GM12872 (cell line): ENCODE measurements around the gene ARHGDIA.

Experiments
- CTCF ChIP-seq: IDR thresholded peaks from 3 replicates; pipeline ENCODE4 v1.5.1; 2011; ENCODE audit warnings: low read depth, mild to moderate bottlenecking, low read length, moderate library complexity; ENCODE audit not compliant: insufficient read depth

Gene ARHGDIA

DNA sequence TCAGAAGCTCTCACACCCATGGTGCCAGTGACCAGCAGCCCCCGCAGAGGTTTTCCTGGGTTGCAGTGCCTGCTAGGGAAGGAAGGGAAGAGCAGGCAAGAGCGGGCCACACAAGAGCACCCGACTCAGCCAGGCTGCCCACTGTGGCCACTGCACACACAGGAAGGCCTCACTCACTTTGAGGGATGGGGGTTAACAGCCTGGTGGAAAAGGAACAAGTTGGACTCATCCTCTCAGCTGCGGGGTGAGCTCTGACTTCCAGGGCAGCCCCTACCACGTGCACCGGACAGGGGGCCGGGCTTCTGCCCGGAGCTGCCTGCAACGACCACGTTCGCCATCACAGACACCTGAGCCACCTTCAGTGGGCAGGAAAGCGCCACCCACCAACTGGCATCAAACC lies 18.9 kb downstream of the ARHGDIA start:
- TF ChIP-seq CTCF = no peak

- TF ChIP-seq CTCF = no peak
Observed at GRCh38 chr17:81851423-81851822, 19.7 kb downstream of the ARHGDIA start.

- no peak for TF ChIP-seq CTCF
Observed at GRCh38 chr17:81849457-81849856, 21.7 kb downstream of the ARHGDIA start.

- no peak for TF ChIP-seq CTCF
Observed at GRCh38 chr17:81846743-81847689, 24.1 kb downstream of the ARHGDIA start.

DNA sequence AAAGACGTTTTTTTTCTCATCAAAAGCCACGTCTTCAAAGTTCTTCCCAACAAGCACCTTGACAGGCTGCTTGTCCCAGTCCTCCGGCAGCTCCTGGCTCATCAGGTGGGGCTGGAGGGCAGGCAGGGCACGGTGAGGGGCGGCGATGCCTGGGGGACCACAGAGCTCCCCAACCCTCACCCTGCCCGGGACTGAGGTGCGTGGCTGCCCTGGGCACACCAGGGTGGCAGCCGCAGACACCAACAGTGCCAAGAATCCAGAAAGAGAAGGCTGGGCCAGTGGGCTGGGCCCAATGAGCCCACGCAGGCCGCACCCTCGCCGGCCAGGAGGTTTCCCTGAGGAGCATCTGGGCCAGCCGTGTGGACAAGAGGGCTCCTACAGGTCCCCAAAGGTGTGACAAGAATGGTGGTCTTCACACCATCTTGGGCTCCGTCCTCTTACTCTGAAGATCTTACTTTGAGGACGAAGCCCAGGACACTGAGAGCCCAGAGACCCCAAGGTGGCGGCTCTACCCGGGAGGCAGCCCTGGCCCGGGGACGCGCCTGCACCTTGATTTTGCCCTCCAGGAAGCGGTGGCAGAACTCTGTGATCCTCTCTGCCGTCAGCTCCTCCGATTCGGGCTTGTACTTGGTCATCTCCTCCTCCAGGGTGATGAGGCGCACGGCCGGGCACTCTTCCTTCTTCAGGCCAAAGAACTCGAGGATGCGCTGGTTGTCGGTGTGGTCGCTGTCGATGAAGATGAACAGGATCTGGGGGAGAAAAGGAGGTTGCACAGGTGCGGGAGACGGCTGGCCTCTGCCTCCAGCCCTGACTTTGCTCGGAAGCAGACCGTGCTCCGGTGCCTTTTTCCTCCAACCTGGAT lies 25.0 kb downstream of the ARHGDIA start:
- TF ChIP-seq CTCF = no peak

GRCh38 chr17:81845361-81845760 lies 25.8 kb downstream of the ARHGDIA start:
- no peak for TF ChIP-seq CTCF

GRCh38 chr17:81844887-81845286 lies 26.2 kb downstream of the ARHGDIA start:
- no peak for TF ChIP-seq CTCF
